ENCODE data around the gene KL. TPM values are rescaled to one million over a fixed set of nuclear protein-coding genes. Genes with fewer than 3 reads are reported as not detected.

KL gene
- total RNA-seq, 1 experiment from 2014 or later: not detected

GRCh38 chr13:33015791-33016323 lies 366 bp upstream of the KL start:
- Histone ChIP-seq H4K20me1 (ENCODE audit: insufficient read depth) (no peaks in the 10 kb centered on the region), H3K4me1 (ENCODE audit: control insufficient read depth in 1 of 2, insufficient read depth in 2 of 2, low read length in 2 of 2) (no peaks in the 10 kb centered on the region), H3K27me3 (ENCODE audit: insufficient read depth, low read length) (peaks cover 7% of the 10 kb centered on the region; the same call in 1 of the 2 replicates), H3K4me2 (ENCODE audit: low read length) (no peak overlapping the region), H3K79me2 (ENCODE audit: insufficient read depth, low read length) (no peaks in the 10 kb centered on the region), H3K36me3 (ENCODE audit: control insufficient read depth in 1 of 2, insufficient read depth in 2 of 2, low read length in 2 of 2) (no peaks in the 10 kb centered on the region), H3K4me3 (replicated peaks in 1 of 2; ENCODE audit: low read depth in 1 of 2, low read length in 2 of 2) (no peak overlapping the region), H2AFZ (ENCODE audit: low read depth, low read length, poor library complexity, severe bottlenecking) (no peak overlapping the region), H3K27ac (ENCODE audit: low read depth, low read length) (no peak overlapping the region), H3K9ac (ENCODE audit: low read length) (no peak overlapping the region), H3K9me2 (ENCODE audit: insufficient read depth) (no peaks in the 10 kb centered on the region), H3K9me3 (ENCODE audit: control insufficient read depth in 1 of 2, insufficient read depth in 1 of 2, low read depth in 1 of 2, low read length in 2 of 2) (no peaks in the 10 kb centered on the region)
- POLR2A ChIA-PET: no interaction called here
- CTCF ChIA-PET: no interaction called here
- no TSS peak for BruUV-seq (replicated peaks)
- RAD21 ChIA-PET (ENCODE audit: low non-redundant PET in 1 of 2, low total read pairs in 2 of 2, uncharacterized antibody in 2 of 2, unreplicated experiment in 2 of 2): no interaction called here
- TF ChIP-seq RAD21 (IDR thresholded peaks at IDR 0.05; ENCODE audit: low read depth) (no peak), REST (IDR thresholded peaks at IDR 0.05; ENCODE audit: low read depth) (no peak), SP1 (IDR thresholded peaks at IDR 0.05; ENCODE audit: low read depth) (no peak), JUND (IDR thresholded peaks at IDR 0.05) (no peak), ELF1 (IDR thresholded peaks at IDR 0.05; ENCODE audit: borderline replicate concordance, low read depth) (no peak), CTCF (IDR thresholded peaks at IDR 0.05 in 2 of 3, conservative IDR thresholded peaks at IDR 0.05 in 1 of 3; ENCODE audit: borderline replicate concordance in 1 of 3, insufficient read depth in 1 of 3, low read depth in 2 of 3, low read length in 2 of 3) (no peak), MAX (IDR thresholded peaks at IDR 0.05) (no peak), ATF3 (IDR thresholded peaks at IDR 0.05) (no peak), SIN3A (IDR thresholded peaks at IDR 0.05; ENCODE audit: low read depth) (no peak), POLR2AphosphoS5 (IDR thresholded peaks at IDR 0.05; ENCODE audit: low read depth, low read length) (no peak), CEBPB (IDR thresholded peaks at IDR 0.05; ENCODE audit: low read depth) (no peak), SRF (IDR thresholded peaks at IDR 0.05; ENCODE audit: low read depth) (no peak), EZH2 (IDR thresholded peaks at IDR 0.05) (no peak), ZNF274 (IDR thresholded peaks at IDR 0.05; ENCODE audit: low read depth, low read length) (no peak), EGR1 (IDR thresholded peaks at IDR 0.05; ENCODE audit: low read depth) (no peak), ZBTB33 (IDR thresholded peaks at IDR 0.05; ENCODE audit: extremely low read depth, insufficient replicate concordance, low read length) (no peak), CBX3 (IDR thresholded peaks at IDR 0.05; ENCODE audit: low read depth) (no peak), TCF7L2 (IDR thresholded peaks at IDR 0.05; ENCODE audit: borderline replicate concordance, extremely low read depth, insufficient read depth, insufficient read length) (no peak), ZFX (IDR thresholded peaks at IDR 0.05) (no peak)
- DNase-seq (ENCODE audit: low read depth, low spot score) (no peak), ATAC-seq (no peak)
- intact Hi-C loops (cut with micrococcal nuclease): no loop called here

Data from HCT116 (cell line).